Raji (cell line): ENCODE measurements around the gene DTX4.

ENCODE experiments used
- POLR2A ChIP-seq: IDR thresholded peaks from 2 replicates; pipeline ENCODE4 v1.6.1; 2011; ENCODE audit warnings: low read depth, low read length, control low read depth; ENCODE audit not compliant: insufficient read depth

Gene DTX4

DNA sequence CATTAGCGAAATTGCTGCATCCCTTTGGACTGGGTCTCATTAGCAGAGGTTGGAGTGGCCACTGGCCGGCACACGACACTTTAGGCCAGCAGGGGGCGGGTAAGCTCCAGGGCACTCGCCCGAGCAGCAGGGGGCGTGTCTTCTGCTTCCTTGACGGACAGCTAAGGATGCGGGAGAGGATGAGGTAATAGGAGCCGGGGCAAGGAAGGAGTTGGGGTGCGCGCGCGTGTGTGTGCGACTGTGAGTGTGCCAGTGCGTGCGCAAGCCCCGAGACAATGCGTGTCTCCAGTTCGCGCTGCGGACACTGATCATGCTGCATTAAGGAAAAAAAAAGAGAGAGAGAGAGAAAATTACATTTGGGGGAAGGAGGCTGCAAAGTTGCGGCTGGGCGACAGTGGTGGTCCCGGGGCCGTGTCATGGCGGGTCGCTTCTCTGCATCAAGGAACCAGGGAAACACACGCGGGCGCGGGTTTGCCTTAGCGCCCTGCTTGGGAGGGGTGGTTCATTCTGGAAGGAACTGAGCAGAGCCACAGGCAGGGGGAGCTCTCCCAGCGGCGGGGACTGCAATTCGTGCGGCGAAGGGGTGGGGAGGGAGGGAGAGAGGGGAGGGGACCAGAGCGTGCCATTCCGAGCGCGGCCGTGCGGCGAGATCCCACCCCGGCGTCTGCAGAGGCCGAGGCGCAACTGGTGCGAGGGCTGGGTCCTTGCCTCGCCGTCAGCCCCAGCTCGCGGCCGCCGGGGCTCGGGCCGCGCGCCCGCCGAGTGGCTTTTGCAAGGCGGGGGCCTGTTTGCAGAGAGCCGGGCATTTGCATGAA, at the start of gene DTX4:
DTX4 (plus strand) TSS at position 625 of the 815 bp plus-strand sequence. CDS start 464 bp downstream, outside the sequence.
- peak; percentile 61 for TF ChIP-seq POLR2A

DNA sequence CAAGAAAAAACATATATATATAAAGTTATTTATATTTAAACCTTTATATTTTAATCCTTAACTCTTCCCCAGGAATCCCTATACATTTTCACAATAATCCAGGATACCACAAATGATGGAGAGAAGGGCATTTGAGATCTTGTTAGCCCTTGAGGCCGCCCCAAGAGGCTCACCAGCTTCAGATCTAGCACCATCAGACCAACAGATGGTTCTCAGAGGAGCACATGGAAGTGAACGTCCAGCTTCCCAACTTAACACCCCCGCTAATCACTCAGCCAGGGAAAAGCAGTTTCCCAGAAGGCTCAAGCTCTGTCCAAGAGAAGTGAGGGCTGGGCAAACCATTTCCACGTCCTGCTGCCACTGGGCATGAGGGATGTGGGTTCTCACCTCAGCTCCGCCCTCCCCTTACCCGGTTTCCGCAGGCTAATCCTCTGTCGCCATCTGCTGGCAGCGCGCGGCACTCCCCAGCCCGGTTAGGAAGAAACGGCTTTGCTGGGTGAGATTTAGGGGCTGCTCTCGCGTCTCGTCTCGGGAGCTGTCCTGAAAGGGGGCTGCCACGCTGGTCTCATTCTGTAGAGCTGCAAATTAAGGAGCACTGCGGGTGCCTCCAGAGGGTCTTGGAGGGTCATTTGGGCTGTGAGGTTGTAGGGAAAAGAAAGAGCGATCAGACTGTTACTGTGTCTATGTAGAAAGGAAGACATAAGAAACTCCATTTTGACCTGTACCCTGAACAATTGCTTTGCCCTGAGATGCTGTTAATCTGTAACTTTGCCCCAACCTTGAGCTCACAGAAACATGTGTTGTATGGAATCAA, 36.1 kb upstream of the DTX4 start:
- TF ChIP-seq POLR2A, result no peak

DNA sequence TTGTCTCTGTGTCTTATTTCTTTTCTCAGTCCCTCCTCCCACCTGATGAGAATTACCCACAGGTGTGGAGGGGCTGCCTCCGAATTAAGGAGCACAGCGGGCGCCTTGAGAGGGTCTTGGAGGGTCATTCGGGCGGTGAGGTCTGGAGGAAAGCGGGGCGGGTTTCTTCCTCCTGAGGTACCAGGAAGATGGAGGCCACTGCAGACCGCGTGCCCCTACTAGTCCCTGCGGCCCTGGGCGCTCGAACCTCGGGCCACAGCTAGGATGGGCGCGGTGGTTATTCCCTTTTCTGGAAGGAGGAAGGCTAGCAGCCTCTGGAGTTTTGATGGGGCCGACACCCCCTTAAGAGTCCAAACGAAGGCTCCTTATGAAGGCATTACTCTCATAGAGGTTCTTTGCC, 34.7 kb upstream of the DTX4 start:
- no peak for TF ChIP-seq POLR2A

DNA sequence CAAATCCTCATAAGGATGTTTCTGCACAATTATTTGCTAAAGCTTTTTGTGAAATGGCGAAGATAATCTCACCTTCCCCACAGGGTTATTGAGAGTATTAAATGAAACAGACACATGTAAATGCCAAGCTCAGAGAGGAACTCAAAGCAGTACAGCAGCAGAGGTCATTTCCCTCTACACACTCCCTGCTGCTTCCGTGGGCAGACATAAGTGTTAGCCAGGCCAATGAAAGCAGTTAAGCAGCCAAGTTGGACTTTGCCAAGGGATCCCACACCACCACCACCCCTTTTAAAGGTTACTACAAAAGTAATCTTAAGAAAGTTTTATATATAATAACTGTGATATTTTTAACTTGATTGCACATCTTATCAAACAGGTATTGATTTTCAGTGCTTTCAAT, 33.3 kb upstream of the DTX4 start:
- no peak for TF ChIP-seq POLR2A

GRCh38 chr11:59141191-59141590, 30.7 kb upstream of the DTX4 start:
- TF ChIP-seq POLR2A, result no peak

DNA sequence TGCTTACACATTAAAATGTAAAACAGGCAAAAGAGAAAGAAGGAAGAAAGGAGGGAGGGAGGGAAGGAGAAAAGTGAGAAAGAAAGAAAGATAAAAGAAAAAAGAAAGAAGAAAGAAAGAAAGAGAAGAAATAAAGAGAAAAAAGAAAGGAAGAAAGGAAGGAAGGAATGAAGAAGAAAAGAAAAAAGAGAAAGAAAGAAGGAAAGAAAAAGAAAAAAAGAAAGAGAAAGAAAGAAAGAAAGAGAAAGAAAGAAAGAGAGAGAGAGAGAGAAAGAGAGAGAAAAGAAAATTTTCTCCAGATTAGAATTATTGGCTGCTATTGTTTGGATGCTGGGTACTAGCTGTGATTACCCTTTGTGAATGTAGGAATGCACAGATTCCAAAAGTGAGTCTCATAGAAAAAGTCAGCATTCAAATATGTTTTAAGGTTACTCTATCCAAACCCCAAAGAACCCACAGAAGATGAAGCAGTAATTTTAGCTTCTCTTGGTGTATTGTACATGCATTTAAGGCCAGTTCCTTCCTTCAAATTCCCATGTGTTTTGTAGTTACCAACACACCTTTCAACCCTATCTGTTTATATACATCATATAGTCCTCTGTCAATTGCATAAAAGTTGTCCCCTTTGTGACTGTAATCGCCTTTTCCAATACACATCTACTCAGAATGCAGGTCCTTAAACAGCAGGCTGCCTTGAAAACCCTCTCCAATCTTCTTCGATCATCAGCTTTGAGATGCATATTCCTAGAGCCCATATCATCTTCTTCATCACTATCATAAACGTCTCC, 30.1 kb upstream of the DTX4 start:
- no peak for TF ChIP-seq POLR2A

GRCh38 chr11:59142530-59143507, 29.1 kb upstream of the DTX4 start, which contains the start of gene FAM111A:
Gene FAM111A (plus strand): TSS chr11:59142856. CDS start chr11:59148873, 6,017 bp downstream.
- TF ChIP-seq POLR2A, result peak; percentile 36; the same call in 1 of the 2 replicates

DNA sequence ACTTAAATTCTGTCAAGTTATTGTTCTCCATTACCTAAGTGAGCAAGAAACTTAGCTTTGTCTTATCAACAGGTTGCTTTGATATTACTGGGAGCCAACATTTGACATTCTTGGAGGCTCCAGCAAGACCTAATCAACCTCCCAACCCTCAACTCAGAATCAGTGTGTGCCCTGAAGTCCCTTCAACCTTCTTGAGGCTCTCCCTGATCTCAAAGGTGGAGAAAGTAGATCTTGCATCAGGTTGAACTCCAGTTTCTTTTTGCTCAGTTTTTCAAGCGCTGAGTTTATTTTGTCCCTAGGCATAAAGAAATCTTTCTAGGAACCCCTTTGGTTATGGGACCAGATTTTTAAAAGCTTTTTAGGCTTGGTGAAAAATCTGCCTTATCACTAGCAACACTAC, 27.8 kb upstream of the DTX4 start:
- no peak for TF ChIP-seq POLR2A

DNA sequence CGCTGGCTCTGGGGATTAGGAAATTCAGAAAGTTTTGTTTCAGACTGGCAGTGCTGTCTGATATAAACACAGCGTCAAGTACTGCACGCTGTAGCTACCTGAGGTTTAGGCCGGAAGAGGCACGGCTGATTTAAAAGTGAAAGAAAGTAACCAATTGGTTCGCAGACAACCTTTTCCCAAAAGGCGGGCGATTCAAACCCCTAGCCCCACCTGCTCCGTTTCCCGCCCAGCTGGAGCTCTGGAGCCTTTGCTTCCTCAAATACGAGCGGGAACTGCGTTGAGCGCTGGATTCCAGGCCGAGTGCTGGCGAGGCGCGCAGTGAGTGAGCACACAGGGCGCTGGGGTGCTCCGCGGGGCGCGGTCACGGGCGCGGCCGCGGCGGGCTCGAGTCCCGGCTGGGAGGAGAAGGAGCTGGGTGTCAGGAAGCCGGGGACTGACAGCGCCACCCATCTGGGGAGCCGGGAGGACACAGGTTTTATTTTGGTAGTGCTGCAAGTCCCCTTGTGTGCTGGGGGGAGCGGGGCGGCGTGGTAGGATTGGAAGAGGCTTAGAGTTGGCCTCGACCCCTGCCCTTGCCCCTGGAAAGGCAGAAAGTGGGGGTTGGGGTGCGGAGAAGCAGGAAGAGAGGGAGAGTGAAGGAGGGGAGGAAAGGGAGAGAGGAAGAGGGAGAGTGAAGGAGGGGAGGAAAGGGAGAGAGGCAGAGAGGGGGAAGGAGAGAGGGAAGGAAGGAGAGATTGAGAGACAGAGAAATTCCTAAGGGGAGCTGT, 27.2 kb upstream of the DTX4 start:
- peak; percentile 61 for TF ChIP-seq POLR2A

- no peak for TF ChIP-seq POLR2A
Measured at GRCh38 chr11:59145534-59145933, 26.4 kb upstream of the DTX4 start.

DNA sequence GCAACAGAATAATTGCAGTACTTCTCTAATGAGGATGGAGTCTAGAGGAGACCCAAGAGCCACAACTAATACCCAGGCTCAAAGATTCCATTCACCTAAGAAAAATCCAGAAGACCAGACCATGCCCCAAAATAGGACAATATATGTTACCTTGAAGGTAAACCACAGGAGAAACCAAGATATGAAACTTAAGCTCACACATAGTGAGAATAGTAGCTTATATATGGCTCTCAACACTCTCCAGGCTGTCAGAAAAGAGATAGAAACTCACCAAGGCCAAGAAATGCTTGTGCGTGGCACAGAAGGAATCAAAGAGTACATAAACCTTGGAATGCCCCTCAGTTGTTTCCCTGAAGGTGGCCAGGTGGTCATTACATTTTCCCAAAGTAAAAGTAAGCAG, 20.2 kb upstream of the DTX4 start:
- no peak for TF ChIP-seq POLR2A

GRCh38 chr11:59152312-59152951, 19.5 kb upstream of the DTX4 start:
- TF ChIP-seq POLR2A, result no peak

- no peak for TF ChIP-seq POLR2A
Measured at GRCh38 chr11:59154610-59155009, 17.3 kb upstream of the DTX4 start.
